Effector CD8-positive, alpha-beta T cell (primary cell): ENCODE measurements around the gene GBE1.

Source experiments
- DNase-seq: peaks from one replicate; lab custom pipeline; 2025; lab: John Stamatoyannopoulos, UW

Gene GBE1

GRCh38 chr3:81468391-81468790 lies 293.1 kb downstream of the GBE1 start:
- no peak for DNase-seq

DNA sequence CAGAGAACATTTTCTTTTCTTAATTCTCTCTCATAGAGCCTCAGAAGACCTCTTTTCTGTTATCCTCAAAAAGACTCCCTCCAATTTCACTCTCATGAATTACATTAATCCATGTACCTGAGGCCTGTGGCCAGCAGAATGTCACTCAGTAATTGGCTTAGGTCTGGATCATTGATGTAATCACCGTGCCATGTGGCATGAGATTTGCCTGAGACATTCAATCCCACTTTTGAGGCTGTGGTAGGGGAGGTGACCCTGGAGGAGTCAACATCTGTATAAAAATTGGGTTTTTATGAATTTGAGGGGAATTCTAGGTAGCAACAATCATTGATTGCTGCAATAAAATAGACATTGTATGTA lies 295.3 kb downstream of the GBE1 start:
- no peak for DNase-seq

- no peak for DNase-seq
Measured at GRCh38 chr3:81465510-81466200, 295.8 kb downstream of the GBE1 start.

GRCh38 chr3:81463781-81464180 lies 297.7 kb downstream of the GBE1 start:
- no peak for DNase-seq

GRCh38 chr3:81462921-81463320 lies 298.5 kb downstream of the GBE1 start:
- DNase-seq, result no peak

- no peak for DNase-seq
Measured at GRCh38 chr3:81459733-81460132, 301.7 kb downstream of the GBE1 start.

- no peak for DNase-seq
Measured at GRCh38 chr3:81452418-81452817, 309.0 kb downstream of the GBE1 start.

DNA sequence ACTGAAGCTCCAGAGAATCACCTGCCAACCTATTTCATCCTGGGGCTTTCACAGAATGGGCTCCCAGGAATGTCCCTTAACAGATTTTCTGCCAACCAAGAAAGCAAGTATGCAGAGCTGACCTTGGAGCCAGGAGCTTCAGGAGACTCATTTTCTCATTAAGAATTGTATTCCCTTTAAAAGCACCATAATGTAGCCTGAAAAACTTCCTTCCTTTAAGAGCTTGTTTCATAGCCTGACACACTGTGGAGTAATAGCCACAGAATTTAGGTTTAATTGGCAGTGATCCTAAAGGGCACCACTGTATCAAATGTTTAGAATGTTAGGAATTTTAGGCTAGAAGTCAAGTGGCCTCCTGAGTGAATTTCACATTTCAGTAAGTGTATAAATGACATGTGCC lies 309.8 kb downstream of the GBE1 start:
- DNase-seq, result no peak

GRCh38 chr3:81451140-81451539 lies 310.3 kb downstream of the GBE1 start:
- no peak for DNase-seq

DNA sequence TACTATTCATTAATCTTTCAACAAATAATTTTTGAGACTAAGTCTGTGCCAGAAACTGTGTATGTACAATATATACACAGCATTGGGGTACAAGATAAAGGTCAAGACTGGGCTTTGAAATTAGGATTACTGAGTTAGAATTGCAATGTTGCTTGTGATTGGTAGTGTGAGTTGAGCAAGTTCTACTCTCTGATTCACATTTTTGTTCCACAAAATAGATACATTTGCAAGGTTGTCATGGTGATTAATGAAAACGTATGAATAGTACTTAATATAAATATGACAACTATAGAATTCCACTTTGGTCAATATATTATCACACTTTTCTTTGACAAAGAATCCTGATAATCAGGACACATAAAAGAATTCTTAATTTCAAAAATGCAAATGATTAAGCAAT lies 314.6 kb downstream of the GBE1 start:
- DNase-seq, result no peak

GRCh38 chr3:81445712-81446111 lies 315.7 kb downstream of the GBE1 start:
- DNase-seq, result no peak

- no peak for DNase-seq
Measured at GRCh38 chr3:81444817-81445460, 316.5 kb downstream of the GBE1 start.

- DNase-seq, result no peak
Measured at GRCh38 chr3:81443958-81444357, 317.5 kb downstream of the GBE1 start.

DNA sequence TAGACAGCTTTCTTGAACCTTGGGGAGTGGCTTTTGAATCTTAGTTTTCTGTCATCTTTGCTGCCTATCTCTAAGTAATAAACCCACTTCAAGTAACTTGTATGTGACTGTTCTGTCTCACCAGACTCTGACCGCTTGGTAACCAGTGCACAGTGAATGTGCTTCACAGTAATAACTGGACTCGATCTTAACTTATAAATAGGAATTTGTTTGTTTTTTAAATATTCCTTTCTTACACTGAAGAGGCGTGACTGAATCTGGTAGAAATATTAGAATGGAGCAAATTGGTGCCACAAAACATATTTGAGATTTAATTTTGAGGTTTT lies 318.0 kb downstream of the GBE1 start:
- DNase-seq, result no peak

- no peak for DNase-seq
Measured at GRCh38 chr3:81442758-81443456, 318.5 kb downstream of the GBE1 start.

- DNase-seq, result no peak
Measured at GRCh38 chr3:81440661-81441060, 320.8 kb downstream of the GBE1 start.
